Measurements from ENCODE around the gene RPL21.
A peak's percentile ranks its signal among the peaks of the same experiment; 100 is the strongest.

RPL21 gene

GRCh38 chr13:27258637-27259386 lies 7.5 kb downstream of the RPL21 start:
- DNase-seq (ENCODE audit: low spot score), result peak; percentile 59

- DNase-seq (ENCODE audit: low spot score), result no peak
Measured at GRCh38 chr13:27259831-27260230, 8.5 kb downstream of the RPL21 start.

GRCh38 chr13:27261396-27261795 lies 10.0 kb downstream of the RPL21 start:
- DNase-seq (ENCODE audit: low spot score), result peak; percentile 13

DNA sequence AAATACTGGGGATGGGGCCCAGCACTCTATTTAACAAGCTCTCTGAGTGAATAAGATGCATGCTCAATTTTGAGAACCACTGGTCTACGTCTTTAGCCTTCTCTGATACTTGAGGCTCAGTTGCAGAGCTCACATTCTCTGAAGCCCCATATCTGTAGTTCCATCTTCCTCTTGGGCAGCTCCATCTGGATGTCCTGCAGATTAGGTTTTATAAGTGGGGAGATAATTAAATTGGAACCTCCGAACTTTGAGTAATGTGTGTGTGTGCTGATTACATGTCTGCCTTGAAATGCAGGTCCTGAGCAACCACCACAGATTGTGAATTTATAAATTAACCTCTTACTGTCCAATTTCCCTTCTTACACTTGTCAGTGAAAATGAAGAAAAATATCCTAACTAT lies 12.1 kb downstream of the RPL21 start:
- DNase-seq (ENCODE audit: low spot score), result no peak

- DNase-seq (ENCODE audit: low spot score), result peak; percentile 49
Measured at GRCh38 chr13:27264181-27264580, 12.8 kb downstream of the RPL21 start.

DNA sequence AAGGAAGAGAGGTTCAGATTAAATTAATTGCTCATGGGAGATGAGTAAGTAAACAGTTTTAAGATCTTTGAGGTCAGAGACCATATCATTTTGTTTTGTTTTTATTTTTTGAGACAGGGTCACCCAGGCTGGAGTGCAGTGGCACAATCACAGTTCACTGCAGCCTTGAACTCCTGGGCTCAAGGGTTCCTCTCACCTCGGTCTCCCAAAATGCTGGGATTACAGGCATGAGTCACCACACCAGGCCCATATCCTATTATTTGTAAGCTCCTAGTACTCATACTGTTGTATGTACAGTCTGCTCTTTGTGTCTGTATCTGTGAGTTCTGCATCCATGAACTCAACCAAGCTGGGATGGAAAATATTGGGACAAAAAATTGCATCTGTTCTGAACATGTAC lies 13.3 kb downstream of the RPL21 start:
- no peak for DNase-seq (ENCODE audit: low spot score)

GRCh38 chr13:27266917-27267316 lies 15.6 kb downstream of the RPL21 start:
- no peak for DNase-seq (ENCODE audit: low spot score)

DNA sequence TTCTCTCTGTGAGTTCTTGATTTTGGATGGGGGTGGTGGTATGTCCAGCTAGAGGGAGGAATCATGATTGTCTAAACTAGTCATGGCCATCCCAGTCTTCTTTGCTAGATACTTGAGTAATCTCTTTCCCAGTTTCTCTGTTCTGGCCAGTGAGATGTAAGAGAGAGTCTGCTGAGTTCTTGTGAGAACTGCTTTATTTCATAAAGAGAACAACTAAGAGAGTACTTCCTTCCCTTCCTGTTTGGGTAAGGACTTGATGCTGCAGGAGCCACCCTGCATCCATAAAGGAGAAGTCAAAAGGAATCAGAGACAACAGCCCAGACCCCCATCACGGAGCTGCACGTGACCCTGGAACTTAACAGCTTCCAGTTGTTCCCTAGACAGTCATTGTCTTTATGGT lies 16.2 kb downstream of the RPL21 start:
- DNase-seq (ENCODE audit: low spot score), result no peak

DNA sequence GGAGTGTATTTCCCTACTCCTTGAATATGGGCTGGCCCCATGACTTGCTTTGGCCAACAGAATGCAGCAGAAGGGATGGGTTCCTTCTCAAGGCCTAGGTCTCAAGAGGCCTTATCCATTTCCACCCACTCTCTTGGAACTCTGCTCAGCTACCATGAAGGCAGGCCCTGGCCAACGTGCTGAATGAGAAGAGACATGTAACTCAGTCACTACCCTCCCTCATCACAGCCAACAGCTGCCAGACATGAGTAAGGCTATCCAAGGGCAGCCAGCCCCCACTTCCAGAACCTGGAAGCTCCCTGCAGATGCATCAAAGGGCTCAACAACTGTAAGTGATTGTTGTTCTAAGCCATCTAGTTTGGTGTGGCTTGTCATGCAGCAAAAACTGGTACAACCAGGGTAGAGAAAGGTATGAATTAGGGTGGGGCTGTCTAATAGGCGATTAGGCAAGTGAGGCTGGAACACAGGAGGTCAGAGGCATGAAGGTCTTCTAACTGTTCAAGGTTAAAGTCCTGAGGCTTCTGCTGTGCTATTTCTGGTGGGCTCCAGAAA lies 17.8 kb downstream of the RPL21 start:
- peak; percentile 11 for DNase-seq (ENCODE audit: low spot score)

DNA sequence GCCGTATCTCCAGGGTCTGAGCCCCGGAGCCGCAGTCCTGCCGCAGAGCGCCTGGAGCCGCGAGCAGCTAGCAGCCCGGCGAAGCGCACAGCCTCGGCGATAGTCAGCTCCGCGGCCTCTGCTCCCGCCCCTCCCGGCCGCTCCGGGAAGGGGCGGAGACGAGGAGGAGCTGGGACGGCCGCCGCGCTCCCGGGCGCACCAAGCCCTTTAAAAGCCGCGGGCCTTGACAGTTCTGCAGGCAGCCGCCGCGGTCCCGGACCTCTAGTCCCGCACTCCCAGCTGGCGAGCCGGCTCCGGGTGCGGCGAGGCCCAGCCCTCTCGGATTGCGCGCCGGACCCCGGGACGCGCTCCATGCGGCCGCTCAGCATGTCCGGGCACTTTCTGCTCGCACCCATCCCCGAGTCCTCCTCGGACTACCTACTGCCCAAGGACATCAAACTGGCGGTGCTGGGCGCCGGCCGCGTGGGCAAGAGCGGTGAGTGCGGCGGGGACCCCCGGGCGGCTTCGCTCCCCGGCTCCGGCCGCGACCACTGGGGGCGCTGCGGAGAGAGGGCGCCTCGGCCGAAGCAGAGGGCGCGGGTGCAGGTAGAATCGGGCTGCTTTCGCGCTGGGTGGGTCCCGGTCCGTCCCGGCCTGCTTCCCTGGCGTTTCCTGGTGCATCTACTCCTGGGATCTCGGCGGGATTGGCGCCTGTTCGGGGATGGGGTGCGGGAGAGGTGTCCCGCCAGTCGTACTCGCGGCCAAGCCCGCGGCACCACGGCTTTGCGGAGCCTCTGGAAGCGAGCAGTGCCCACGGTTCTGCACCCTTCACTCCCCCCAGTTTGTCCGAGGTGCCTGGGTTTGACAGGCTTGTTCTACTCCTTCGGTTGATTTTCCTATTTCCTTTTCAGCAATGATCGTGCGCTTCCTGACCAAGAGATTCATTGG lies 19.5 kb downstream of the RPL21 start, which contains the start of gene RASL11A:
RASL11A (plus strand) TSS at position 237 of the 927 bp plus-strand sequence; CDS start at position 352, 115 bp downstream.
- DNase-seq (ENCODE audit: low spot score), result peak; percentile 85

DNA sequence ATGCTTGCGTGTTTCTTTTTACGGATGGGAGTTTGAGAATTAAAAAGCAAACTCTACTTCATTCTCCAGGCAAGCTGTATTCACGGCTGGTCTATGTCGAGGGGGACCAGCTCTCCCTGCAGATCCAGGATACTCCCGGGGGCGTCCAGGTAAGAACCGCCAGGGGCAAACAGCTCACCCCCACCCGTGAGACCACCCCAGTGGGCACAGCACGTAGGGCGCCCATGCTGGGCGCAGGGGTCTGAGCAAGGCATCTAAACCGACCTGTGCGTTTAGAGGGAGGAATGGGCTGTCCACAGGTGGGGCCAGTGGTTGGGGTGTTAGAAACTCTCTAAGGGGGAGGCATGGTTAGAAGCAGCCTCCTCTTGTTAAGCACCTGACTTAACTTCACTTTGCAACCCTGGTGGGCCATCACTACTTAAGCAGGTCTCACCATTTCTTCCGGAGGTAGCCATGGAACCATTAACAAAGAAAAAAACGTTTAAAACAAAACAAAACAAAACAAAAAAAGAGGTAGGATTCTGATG lies 20.3 kb downstream of the RPL21 start:
- DNase-seq (ENCODE audit: low spot score), result no peak

DNA sequence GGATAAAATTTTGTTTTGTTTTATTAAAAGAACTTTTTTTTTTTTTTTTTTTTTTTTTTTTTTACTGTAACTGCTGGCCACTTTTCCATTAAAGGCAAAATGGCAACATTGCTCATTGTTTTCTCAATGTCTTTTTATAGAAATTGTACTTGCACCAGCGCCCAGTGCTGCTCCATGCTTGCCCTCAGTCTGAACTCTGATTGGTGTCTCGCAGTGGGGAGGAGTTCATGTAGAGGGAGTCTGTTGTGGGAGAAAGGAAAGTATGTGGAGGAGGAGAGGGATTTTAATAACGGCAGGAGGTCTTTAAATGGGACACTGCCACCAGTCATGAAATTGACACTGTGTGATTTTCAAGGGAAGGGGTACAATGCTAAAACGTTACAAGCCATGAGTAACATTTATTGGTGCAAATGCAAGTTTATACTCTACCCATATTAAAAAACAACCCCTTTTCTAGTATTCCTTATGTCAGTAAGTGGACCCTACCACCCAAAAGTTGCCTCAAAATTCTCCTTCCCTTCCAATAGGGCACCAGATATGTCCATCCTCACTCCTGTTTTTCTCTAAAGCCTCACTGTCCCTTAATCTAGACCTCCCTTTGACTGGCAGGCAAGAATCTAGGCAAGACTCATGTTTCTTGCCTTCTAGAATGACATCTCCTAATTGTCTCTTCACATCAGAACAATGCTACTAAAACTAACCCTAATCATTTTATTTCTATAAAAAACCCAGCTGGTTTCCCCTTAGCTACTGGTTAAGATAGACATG lies 22.5 kb downstream of the RPL21 start:
- DNase-seq (ENCODE audit: low spot score), result no peak

DNA sequence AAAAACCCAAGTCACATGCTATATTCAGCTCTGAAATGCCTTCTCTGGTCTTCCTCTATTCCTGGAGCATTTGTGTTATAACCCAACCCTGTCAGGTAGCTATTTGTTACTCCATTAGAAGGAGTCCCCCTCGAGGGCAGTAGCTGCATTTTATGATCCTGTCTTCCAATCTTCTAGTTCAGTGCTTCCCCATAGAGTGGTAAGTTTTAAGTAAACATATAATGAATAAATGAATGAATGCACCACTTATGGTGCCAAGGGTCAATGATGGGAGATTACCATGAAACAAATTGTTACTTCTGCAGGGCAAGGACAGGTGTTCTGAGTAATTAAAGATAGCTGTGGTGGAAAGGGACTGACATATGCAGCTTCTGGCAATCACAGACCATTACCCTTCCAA lies 23.3 kb downstream of the RPL21 start:
- DNase-seq (ENCODE audit: low spot score), result no peak

- DNase-seq (ENCODE audit: low spot score), result no peak
Measured at GRCh38 chr13:27276188-27276587, 24.8 kb downstream of the RPL21 start.

DNA sequence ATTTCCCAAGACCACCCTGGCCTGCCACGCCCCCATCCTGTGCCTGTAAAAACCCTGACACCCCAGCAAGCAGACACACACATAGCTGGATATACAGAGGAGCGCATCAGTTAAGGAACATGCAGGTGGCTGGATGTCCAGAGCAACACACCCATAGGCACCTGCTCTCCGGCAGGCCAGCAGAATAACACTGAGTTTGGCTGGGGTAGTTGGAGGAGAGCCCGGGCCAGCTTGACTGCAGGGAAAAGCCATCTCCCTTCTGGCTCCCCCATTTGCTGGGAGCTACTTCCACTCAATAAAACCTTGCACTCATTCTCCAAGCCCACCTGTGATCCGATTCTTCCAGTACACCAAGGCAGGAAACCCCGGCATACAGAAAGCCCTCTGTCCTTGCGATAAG lies 28.1 kb downstream of the RPL21 start:
- no peak for DNase-seq (ENCODE audit: low spot score)

DNA sequence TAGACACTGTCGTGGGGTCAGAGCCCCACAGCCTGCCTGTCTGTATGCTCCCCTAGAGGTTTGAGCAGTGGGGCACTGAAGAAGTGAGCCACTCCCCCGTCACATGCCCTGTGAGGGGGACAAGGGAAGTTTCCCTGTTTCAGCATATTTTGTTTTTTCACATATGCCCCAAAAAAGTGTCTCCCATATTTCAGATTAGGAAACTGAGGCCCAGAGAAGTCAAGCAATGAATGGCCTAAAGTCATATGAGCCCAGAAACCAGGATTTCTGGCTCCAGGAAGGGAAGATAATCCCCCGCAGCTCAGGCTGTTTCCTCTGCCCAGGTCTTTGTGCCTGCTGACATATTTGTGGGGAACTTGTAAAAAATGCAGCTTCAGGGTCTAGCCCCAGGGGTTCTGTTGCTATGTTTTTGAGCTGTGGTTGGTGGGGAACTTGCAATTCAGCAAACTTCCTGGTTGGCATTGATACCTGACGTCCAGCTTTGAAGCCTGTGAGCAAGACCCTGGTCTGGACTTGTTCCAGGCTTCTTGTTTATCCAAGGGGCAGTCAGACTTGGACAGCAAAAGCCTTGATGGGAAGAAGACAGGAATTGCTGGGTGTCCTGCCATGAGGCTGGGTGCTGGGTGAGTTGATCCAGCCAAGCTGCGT lies 28.8 kb downstream of the RPL21 start:
- DNase-seq (ENCODE audit: low spot score), result peak; percentile 45

DNA sequence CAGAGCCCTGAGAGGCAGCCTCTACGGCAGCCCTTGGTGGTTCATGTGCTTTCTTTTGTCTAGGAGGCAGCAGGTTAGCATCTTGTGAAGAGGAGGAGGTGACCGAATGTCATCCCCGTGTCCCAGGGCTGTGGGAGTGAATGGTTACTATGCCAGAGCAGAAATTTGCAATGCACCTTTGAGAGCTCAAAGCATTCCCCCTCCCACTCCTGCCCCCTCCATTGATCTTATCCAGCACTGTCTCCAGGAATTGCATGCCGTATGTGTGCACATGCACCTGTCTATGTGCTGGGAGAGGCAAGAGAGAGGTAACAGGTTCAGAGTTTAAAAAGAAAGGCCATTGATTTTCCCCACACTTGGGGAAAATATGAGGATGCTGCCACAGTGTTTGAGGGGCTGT lies 29.5 kb downstream of the RPL21 start:
- DNase-seq (ENCODE audit: low spot score), result no peak

DNA sequence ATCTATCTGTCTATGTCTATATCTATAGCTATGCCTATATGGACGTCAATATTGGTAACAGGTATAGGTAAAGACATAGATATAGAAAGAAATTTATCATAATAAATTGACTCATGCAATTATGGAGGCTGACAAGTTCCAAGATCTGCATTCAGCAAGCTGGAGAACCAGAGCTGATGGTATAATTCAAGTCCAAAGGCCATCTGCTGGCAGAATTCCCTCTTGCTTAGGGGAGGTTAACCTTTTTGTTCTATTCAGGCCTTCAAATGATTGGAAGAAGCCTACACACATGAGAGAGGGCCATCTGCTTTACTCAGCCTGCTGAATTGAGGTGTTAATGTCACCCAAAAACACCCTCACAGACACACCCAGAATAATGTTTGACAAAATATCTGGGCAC lies 30.1 kb downstream of the RPL21 start:
- DNase-seq (ENCODE audit: low spot score), result no peak

DNA sequence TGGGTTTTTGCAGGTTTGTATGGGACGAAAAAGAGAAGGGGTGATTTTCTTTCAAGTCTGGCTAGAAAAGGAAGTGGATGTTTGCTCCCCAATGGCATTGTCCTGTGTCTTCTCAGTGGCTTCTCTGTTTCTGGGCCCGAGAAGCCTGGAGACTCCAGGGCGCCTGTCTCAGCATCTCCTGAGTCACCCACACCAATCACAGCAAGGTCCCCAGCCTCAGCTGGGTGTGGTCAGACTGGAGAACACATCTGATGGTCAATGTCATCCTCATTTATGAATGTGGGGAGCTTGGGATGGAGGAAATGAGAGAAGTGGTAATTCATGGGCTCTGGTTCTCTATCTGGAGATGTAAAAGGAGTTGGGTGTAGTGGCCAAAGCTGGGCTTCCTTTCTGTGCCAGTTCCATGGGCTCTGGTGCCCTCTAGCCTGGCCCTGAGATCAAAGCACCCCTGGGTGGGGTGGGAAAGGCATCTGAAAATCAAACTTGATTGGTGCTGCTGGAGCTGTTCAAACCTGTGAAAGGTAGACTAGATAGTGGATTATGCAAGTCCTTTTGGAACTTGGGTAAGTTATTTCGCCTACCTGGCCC lies 32.6 kb downstream of the RPL21 start:
- peak; percentile 40 for DNase-seq (ENCODE audit: low spot score)

GRCh38 chr13:27288392-27288791 lies 37.0 kb downstream of the RPL21 start:
- DNase-seq (ENCODE audit: low spot score), result peak; percentile 6

Data from kidney tubule cell (primary cell).